K562 (cell line): ENCODE measurements around the gene NCDN. TPM values are rescaled to one million over a fixed set of nuclear protein-coding genes. Genes with fewer than 3 reads are reported as not detected.

Experiments used
- ATAC-seq: fragments of 200-7000 bp; cut with Tn5 transposase; 3 replicates; pipeline ENCODE4 v1.9.1; 2020; ENCODE audit warnings: moderate library complexity
- BruUV-seq: library from RNA; stranded (reverse); fragments of 400-500 nt; replicated peaks from 2 replicates; lab custom pipeline; 2021; lab: Mats Ljungman, UMichigan
- CTCF ChIA-PET: fragments of 300-600 bp; formaldehyde crosslinking; extraction: SDS; loops from one replicate; lab custom pipeline; 2021; ENCODE audit warnings: low intra/inter-chr PET ratio; lab: Yijun Ruan, JAX
- POLR2A ChIA-PET: fragments of 300-600, 350-650 bp; sonication (Branson Sonifier 250); formaldehyde crosslinking; extraction: SDS; loops from one replicate; lab custom pipeline; 2021; ENCODE audit warnings: antibody characterized with exemption, inconsistent platforms; lab: Yijun Ruan, JAX
- DNase-seq, 4 experiments: peaks; one replicate each; pipeline versions ENCODE4 v3.0.0 to v3.0.0-alpha.2; 2011 to 2018; ENCODE audit warnings: low spot score in 3 of 4, mixed read lengths in 3 of 4; ENCODE audit errors: extremely low read depth in 1 of 4
- FAIRE-seq: peaks from 2 replicates; lab custom pipeline; 2011; peaks lifted over from hg19 to GRCh38; lab: Jason Lieb, UNC
- H2AFZ ChIP-seq: 2 replicates; pipeline ENCODE4 v1.6.0; 2011; ENCODE audit warnings: low read depth, low read length, control low read depth, inconsistent platforms
- H3K27ac ChIP-seq: fragments of 200-600 bp; 3 replicates; pipeline ENCODE4 v1.8.0; 2011; ENCODE audit warnings: low read depth, mild to moderate bottlenecking, control low read depth, inconsistent platforms, low read length, moderate library complexity, mixed read lengths; ENCODE audit errors: extremely low read depth
- H3K27me3 ChIP-seq, 2 experiments: fragments of 300-600 bp in 1 of 2; 2 replicates in 1 of 2; 3 replicates in 1 of 2; pipeline versions ENCODE4 v1.6.0 to v1.8.0; 2011; ENCODE audit warnings: inconsistent platforms in 2 of 2, low read length in 2 of 2, mild to moderate bottlenecking in 1 of 2, mixed read lengths in 1 of 2, moderate library complexity in 1 of 2; ENCODE audit not compliant: control insufficient read depth in 2 of 2, insufficient read depth in 2 of 2
- H3K36me3 ChIP-seq: fragments of 300-600 bp; 3 replicates; pipeline ENCODE4 v1.8.0; 2011; ENCODE audit warnings: mild to moderate bottlenecking, low read length, inconsistent platforms; ENCODE audit not compliant: control insufficient read depth, insufficient read depth
- H3K4me1 ChIP-seq, 2 experiments: fragments of 200-600 bp in 1 of 2; replicated peaks in 1 of 2; 2 replicates in 1 of 2; 3 replicates in 1 of 2; pipeline versions ENCODE4 v1.5.1 to v1.8.0; 2011; ENCODE audit warnings: inconsistent platforms in 2 of 2, low read length in 2 of 2, mild to moderate bottlenecking in 1 of 2, mixed read lengths in 1 of 2, moderate library complexity in 1 of 2; ENCODE audit not compliant: control insufficient read depth in 2 of 2, insufficient read depth in 2 of 2
- H3K4me2 ChIP-seq: 2 replicates; pipeline ENCODE4 v1.6.1; 2011; ENCODE audit warnings: low read length, control low read depth, inconsistent platforms, mixed read lengths; ENCODE audit not compliant: insufficient read depth
- H3K4me3 ChIP-seq: fragments of 200-600 bp; sonication (generic), shearing (Covaris generic); 2 replicates; pipeline ENCODE4 v1.5.1; 2016; ENCODE audit warnings: control low read depth, inconsistent platforms
- H3K79me2 ChIP-seq: fragments of 200-600 bp; 3 replicates; pipeline ENCODE4 v1.8.0; 2011; ENCODE audit warnings: low read length, inconsistent platforms; ENCODE audit not compliant: control insufficient read depth, insufficient read depth
- H3K9ac ChIP-seq, 2 experiments: 2 replicates each; pipeline versions ENCODE4 v1.6.0 to v1.6.1; 2011; ENCODE audit warnings: low read depth in 2 of 2, low read length in 2 of 2, control low read depth in 1 of 2, inconsistent platforms in 1 of 2, mild to moderate bottlenecking in 1 of 2, mixed read lengths in 1 of 2; ENCODE audit not compliant: insufficient read depth in 1 of 2
- H3K9me1 ChIP-seq: one replicate; pipeline ENCODE4 v1.6.0; 2011; ENCODE audit warnings: inconsistent platforms, mild to moderate bottlenecking, low read length, moderate library complexity; ENCODE audit not compliant: control insufficient read depth, insufficient read depth
- H3K9me3 ChIP-seq: replicated peaks from 2 replicates; pipeline ENCODE4 v1.5.1; 2011; ENCODE audit warnings: low read depth, low read length, inconsistent platforms; ENCODE audit not compliant: control insufficient read depth, insufficient read depth
- H4K20me1 ChIP-seq: replicated peaks from 2 replicates; pipeline ENCODE4 v1.6.1; 2011; ENCODE audit warnings: low read length, inconsistent platforms, mixed read lengths; ENCODE audit not compliant: control insufficient read depth, insufficient read depth
- BMI1 ChIP-seq: fragments of 150-350 bp; IDR thresholded peaks from 2 replicates; pipeline ENCODE4 v1.6.1; 2014; ENCODE audit warnings: low read length
- CBFA2T2 ChIP-seq: fragments of 450-650 bp; conservative IDR thresholded peaks from 2 replicates; pipeline ENCODE4 v1.6.1; 2017; ENCODE audit warnings: mild to moderate bottlenecking
- CHD4 ChIP-seq: fragments of 200-600 bp; sonication (generic); IDR thresholded peaks from 3 replicates; pipeline ENCODE4 v1.6.1; 2012; ENCODE audit warnings: low read depth, mild to moderate bottlenecking, mixed read lengths, low read length, inconsistent platforms; ENCODE audit not compliant: insufficient read depth, insufficient replicate concordance, poor library complexity, severe bottlenecking
- FOXM1 ChIP-seq, 2 experiments: fragments of 450-650 bp in 1 of 2; sonication (generic) in 1 of 2; formaldehyde crosslinking in 1 of 2; IDR thresholded peaks; 2 replicates each; pipeline versions ENCODE4 v1.6.1 to v1.9.0; 2017 to 2022; ENCODE audit warnings: low read depth in 2 of 2, mild to moderate bottlenecking in 2 of 2, missing genetic modification reagents in 1 of 2, moderate library complexity in 1 of 2
- HIVEP1 ChIP-seq: fragments of 250-450 bp; sonication (Bioruptor Pico); IDR thresholded peaks from 2 replicates; pipeline ENCODE4 v1.4.0; 2020; ENCODE audit warnings: mild to moderate bottlenecking
- JUN ChIP-seq, 2 experiments: sonication (generic) in 1 of 2; formaldehyde crosslinking in 1 of 2; IDR thresholded peaks; 2 replicates each; pipeline versions ENCODE4 v1.6.1 to v1.8.0; 2012 to 2022; ENCODE audit warnings: borderline replicate concordance in 2 of 2, mild to moderate bottlenecking in 2 of 2, improper control_type of control experiment in 1 of 2, low read depth in 1 of 2, low read length in 1 of 2, missing genetic modification reagents in 1 of 2
- KAT8 ChIP-seq: fragments of 450-650 bp; IDR thresholded peaks from 2 replicates; pipeline ENCODE4 v1.6.1; 2016; ENCODE audit warnings: low read depth, mild to moderate bottlenecking
- NFIC ChIP-seq: fragments of 450-650 bp; IDR thresholded peaks from 2 replicates; pipeline ENCODE4 v1.6.1; 2017; ENCODE audit warnings: mild to moderate bottlenecking, inconsistent platforms
- PHF20 ChIP-seq: fragments of 450-650 bp; IDR thresholded peaks from 2 replicates; pipeline ENCODE4 v1.6.1; 2018; ENCODE audit not compliant: partially characterized antibody
- SRF ChIP-seq, 2 experiments: fragments of 250-450, 450-650 bp in 1 of 2; sonication (Bioruptor Pico) in 1 of 2; sonication (generic) in 1 of 2; formaldehyde crosslinking; IDR thresholded peaks; 2 replicates each; pipeline versions ENCODE4 v1.5.0 to v1.5.1; 2020 to 2022; ENCODE audit warnings: mild to moderate bottlenecking in 1 of 2, missing genetic modification reagents in 1 of 2
- TCF3 ChIP-seq: sonication (generic); formaldehyde crosslinking; IDR thresholded peaks from 2 replicates; pipeline ENCODE4 v1.4.0; 2020; ENCODE audit warnings: mild to moderate bottlenecking, missing genetic modification reagents
- THRB ChIP-seq: fragments of 450-650 bp; formaldehyde crosslinking; conservative IDR thresholded peaks from 2 replicates; pipeline ENCODE4 v1.4.0; 2022; ENCODE audit warnings: mild to moderate bottlenecking, missing genetic modification characterization
- ZBTB26 ChIP-seq: fragments of 450-650 bp; formaldehyde crosslinking; IDR thresholded peaks from 2 replicates; pipeline ENCODE4 v1.4.0; 2022; ENCODE audit warnings: missing genetic modification characterization
- ZNF184 ChIP-seq: sonication (generic); formaldehyde crosslinking; IDR thresholded peaks from 2 replicates; pipeline ENCODE4 v1.5.0; 2020; ENCODE audit warnings: missing genetic modification reagents
- ZNF347 ChIP-seq: fragments of 450-650 bp; formaldehyde crosslinking; IDR thresholded peaks from 2 replicates; pipeline ENCODE4 v1.4.0; 2020; ENCODE audit warnings: low read depth, mild to moderate bottlenecking, moderate library complexity
- WGBS: fragments of 100-300 bp; shearing (Covaris generic); methylation state at CpG from one replicate; pipeline ENCODE4 v1.1.6; 2016; ENCODE audit warnings: low coverage, mixed read lengths; ENCODE audit not compliant: insufficient coverage; ENCODE audit errors: missing lambda C conversion rate; 5-methylcytosine and 5-hydroxymethylcytosine counted together
- in situ Hi-C: fragments of 300-500 bp; cut with MboI; formaldehyde crosslinking; loops from 4 replicates; pipeline ENCODE4 v1.15.0; 2018; ENCODE audit warnings: inconsistent platforms, mixed read lengths
- intact Hi-C: fragments of 100-400 bp; cut with micrococcal nuclease; formaldehyde crosslinking; loops from 2 replicates; pipeline ENCODE4 v1.14.2; 2022
- polyA plus RNA-seq, 8 experiments: library from polyadenylated mRNA; depleted of rRNA in 4 of 8; stranded (reverse) in 5 of 8; unstranded in 3 of 8; fragments of >200 nt; fragmentation: Nextera tagmentation in 2 of 8; fragmentation: Illumina TruSeq in 1 of 8; extraction: Ambion mirVana in 2 of 8; extraction: Trizol in 1 of 8; gene quantifications; 2 replicates each; pipeline versions ENCODE4 v1.2.1 to v1.2.3, GENCODE V29; 2011 to 2014; ENCODE audit warnings: inconsistent platforms in 1 of 8, missing spikeins in 1 of 8
- total RNA-seq, 7 experiments: library from RNA; depleted of rRNA in 6 of 7; stranded (reverse); fragments of >200 nt in 6 of 7; fragmentation: Illumina TruSeq in 2 of 7; extraction: Trizol in 2 of 7; gene quantifications; 2 replicates each; pipeline versions ENCODE4 v1.2.1 to v1.2.3, GENCODE V29; 2011 to 2021; ENCODE audit warnings: low replicate concordance in 1 of 7
- TF ChIP-seq, protein P1 (sequence below): sonication (generic); formaldehyde crosslinking; IDR thresholded peaks from 2 replicates; pipeline ENCODE4 v1.8.1; 2022; ENCODE audit warnings: missing genetic modification reagents
- TF ChIP-seq, protein P2 (sequence below): fragments of 450-650 bp; IDR thresholded peaks from 2 replicates; pipeline ENCODE4 v1.6.1; 2014; ENCODE audit warnings: low read depth, mild to moderate bottlenecking, moderate library complexity, borderline replicate concordance

NCDN gene
- total and polyA plus RNA-seq, 9 of the 15 experiments (the other 6 are each of a cell fraction or from before 2014, with no cell fraction given) = 1.9 to 35.1 (median 10.7) TPM

GRCh38 chr1:35509558-35509957 lies 48.0 kb upstream of the NCDN start:
- ATAC-seq = no peak
- FAIRE-seq = no peak
- CTCF ChIA-PET = no interaction called here
- Histone ChIP-seq H3K4me2 (no peak overlapping the region), H3K36me3 (peaks cover 20% of the 10 kb centered on the region), H3K4me1 (peaks cover 4 to 33% of the 10 kb centered on the region in 2 experiments; a peak in 4 of 5 replicates), H3K79me2 (peaks cover 23% of the 10 kb centered on the region), H3K27ac (no peak overlapping the region), H3K27me3 (no peaks in the 10 kb centered on the region), H4K20me1 (0 out of 2 replicates have a peak, but pooled peaks cover 4% of the 10 kb centered on the region), H3K9ac (no peak overlapping the region), H3K4me3 (no peak overlapping the region), H2AFZ (no peak overlapping the region), H3K9me1 (no peaks in the 10 kb centered on the region), H3K9me3 (no peaks in the 10 kb centered on the region)
- DNase-seq = no peak
- in situ Hi-C loops (no loop called here), intact Hi-C loops (no loop called here)
- BruUV-seq = no TSS peak
- WGBS = 65% methylated on average over 3 of the region's 3 CpGs
- POLR2A ChIA-PET = interaction anchor here (1.2 kb wide), 1 partner anchor 10 kb away, joined by 5 read pairs; no protein-coding TSS in a partner anchor
- TF ChIP-seq ZNF184 (CRISPR knock-in tag) = no peak
- TF ChIP-seq FOXM1 (IDR thresholded peaks at IDR 0.05; ENCODE audit: low read depth) = no peak
- TF ChIP-seq FOXM1 (CRISPR knock-in tag; IDR thresholded peaks at IDR 0.05; ENCODE audit: low read depth) = no peak
- no peak for TF ChIP-seq THRB (CRISPR knock-in tag)
- TF ChIP-seq ZNF347 (CRISPR knock-in tag) = no peak
- TF ChIP-seq CBFA2T2 = peak; percentile 31; the same call in 1 of the 2 replicates
- TF ChIP-seq NFIC = no peak
- TF ChIP-seq PHF20 = no peak
- TF ChIP-seq BMI1 = no peak
- no peak for TF ChIP-seq HIVEP1 (CRISPR knock-in tag)
- TF ChIP-seq SRF (CRISPR knock-in tag; IDR thresholded peaks at IDR 0.05) = no peak
- TF ChIP-seq, protein P1, sequence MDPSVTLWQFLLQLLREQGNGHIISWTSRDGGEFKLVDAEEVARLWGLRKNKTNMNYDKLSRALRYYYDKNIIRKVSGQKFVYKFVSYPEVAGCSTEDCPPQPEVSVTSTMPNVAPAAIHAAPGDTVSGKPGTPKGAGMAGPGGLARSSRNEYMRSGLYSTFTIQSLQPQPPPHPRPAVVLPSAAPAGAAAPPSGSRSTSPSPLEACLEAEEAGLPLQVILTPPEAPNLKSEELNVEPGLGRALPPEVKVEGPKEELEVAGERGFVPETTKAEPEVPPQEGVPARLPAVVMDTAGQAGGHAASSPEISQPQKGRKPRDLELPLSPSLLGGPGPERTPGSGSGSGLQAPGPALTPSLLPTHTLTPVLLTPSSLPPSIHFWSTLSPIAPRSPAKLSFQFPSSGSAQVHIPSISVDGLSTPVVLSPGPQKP (CRISPR knock-in tag) = no peak
- TF ChIP-seq, protein P2, sequence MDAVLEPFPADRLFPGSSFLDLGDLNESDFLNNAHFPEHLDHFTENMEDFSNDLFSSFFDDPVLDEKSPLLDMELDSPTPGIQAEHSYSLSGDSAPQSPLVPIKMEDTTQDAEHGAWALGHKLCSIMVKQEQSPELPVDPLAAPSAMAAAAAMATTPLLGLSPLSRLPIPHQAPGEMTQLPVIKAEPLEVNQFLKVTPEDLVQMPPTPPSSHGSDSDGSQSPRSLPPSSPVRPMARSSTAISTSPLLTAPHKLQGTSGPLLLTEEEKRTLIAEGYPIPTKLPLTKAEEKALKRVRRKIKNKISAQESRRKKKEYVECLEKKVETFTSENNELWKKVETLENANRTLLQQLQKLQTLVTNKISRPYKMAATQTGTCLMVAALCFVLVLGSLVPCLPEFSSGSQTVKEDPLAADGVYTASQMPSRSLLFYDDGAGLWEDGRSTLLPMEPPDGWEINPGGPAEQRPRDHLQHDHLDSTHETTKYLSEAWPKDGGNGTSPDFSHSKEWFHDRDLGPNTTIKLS = no peak
- no peak for TF ChIP-seq KAT8
- TF ChIP-seq JUN (IDR thresholded peaks at IDR 0.05; ENCODE audit: borderline replicate concordance, low read depth, low read length) = no peak
- no peak for TF ChIP-seq JUN (CRISPR knock-in tag; IDR thresholded peaks at IDR 0.05; ENCODE audit: borderline replicate concordance)
- TF ChIP-seq CHD4 = no peak
- TF ChIP-seq TCF3 (CRISPR knock-in tag) = 0 out of 2 replicates have a peak, but pooled peaks have one; percentile 14
- TF ChIP-seq ZBTB26 (CRISPR knock-in tag) = no peak
